Loucy (cell line): Measurements from ENCODE around the gene STRN4.

Experiments used
- CTCF ChIP-seq: fragments of 200-600 bp; sonication (generic); conservative IDR thresholded peaks from 2 replicates; pipeline ENCODE4 v1.5.1; 2014; ENCODE audit warnings: mild to moderate bottlenecking, antibody characterized with exemption, low read length
- EZH2phosphoT487 ChIP-seq: fragments of 200-600 bp; IDR thresholded peaks from 2 replicates; pipeline ENCODE4 v1.6.1; 2018; ENCODE audit warnings: antibody characterized with exemption, mild to moderate bottlenecking, moderate library complexity, borderline replicate concordance

DNA sequence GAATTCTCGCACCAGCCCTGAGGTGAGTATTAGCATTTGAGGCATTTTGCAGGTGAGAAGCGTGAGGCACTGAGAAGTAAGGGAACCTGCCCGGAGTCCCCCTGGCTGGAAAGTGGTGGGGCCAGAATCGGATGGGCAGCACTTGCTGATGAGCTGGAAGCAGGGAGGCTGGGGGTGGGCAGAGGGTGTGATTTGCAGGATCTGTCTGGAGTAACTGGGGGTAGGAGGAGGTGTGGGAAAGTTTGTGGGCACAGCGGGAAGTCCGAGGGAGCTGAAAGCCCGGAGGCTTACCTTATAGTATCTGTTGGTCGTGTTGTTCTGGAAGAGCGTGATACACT is 49.4 kb downstream of the STRN4 start:
- TF ChIP-seq CTCF: no peak
- TF ChIP-seq EZH2phosphoT487: no peak
